DMS153 (cell line): Measurements from ENCODE around the gene IPO4.

Experiments used
- DNase-seq: peaks from one replicate; lab custom pipeline; 2025; lab: John Stamatoyannopoulos, UW

Gene IPO4

GRCh38 chr14:24130717-24131548 is 57.7 kb downstream of the IPO4 start:
- DNase-seq: no peak

DNA sequence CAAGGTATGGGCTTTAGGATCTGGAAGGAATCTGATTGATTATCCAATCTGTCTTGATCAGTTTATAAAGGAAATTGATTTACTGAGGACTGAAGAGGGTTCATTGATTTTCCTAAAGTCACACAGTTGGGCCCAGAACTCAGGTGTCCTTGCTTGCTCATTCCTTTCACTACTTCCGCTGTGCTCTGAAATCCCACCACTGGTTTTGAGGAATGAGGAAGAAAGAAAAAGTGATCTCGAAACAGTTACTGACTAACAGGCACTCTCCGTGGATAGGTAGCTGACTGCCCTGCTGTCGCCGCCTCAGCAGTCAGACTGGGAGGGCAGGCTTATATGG is 58.3 kb downstream of the IPO4 start, which contains the start of gene FITM1:
FITM1 (plus strand) TSS at position 280 of the 337 bp plus-strand sequence. CDS start 905 bp downstream, outside the sequence.
- DNase-seq: no peak
